Measurements from ENCODE around the gene MICOS13.

MICOS13 gene

DNA sequence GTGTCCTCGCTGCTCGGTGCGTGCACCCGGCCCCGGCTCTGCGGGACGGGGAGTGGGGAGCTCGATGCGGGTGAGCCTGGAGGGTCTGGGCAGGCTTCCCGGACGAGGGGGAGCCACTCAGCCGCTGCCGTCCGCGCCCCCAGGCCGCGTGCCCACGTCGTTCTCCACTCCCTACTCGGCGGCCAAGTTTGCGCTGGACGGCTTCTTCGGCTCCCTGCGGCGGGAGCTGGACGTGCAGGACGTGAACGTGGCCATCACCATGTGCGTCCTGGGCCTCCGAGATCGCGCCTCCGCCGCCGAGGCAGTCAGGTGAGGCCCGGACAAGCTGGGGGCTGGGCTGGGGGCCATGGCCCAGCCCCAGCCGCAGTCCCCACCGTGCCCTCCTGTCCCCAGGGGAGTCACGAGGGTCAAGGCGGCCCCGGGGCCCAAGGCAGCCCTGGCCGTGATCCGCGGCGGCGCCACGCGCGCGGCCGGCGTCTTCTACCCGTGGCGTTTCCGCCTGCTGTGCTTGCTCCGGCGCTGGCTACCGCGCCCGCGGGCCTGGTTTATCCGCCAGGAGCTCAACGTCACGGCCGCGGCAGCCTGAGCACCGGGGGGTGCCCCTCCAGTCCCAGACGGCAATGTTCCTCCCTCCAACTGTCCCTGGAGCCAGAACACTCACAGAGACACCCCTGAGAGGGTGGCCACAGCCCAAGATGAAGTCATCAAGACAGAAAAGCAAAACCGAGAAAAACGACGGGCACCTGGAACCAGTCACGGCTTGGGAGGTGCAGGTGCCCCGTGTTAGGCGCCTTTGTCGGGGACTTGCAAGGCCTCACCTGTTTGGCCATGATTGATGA lies 7.3 kb upstream of the MICOS13 start:
- DNase-seq (ENCODE audit: low spot score), result no peak

DNA sequence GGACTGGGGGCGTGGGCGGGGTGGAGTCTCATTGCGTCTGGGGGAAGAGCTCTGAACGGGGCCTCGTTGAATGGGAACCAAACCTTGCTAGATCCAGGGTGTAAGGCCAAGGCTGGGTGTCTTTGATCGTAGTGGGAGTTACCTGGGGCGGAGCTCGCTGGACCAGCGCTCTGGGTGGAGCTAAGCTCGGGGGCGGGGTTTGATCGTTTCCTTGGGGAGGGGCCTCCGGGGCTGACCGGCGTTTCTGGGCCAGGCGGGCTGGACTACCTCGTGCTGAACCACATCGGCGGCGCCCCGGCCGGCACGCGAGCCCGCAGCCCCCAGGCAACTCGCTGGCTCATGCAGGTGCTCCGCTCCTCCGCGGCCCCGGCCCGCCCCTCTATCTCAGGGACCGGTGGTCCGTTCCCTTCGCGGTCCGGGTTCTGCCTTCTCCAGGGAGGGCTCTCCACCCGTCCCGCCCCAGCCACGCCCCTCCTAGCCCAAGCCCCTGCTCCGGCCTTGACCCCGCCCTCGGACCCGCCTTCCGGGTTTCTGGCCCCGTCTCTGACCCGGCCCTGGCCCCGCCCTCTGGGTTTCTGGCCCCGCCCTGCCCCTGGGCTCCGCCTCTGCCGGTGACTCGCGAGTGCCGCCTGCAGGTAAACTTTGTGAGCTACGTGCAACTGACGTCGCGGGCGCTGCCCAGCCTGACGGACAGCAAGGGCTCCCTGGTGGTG lies 6.5 kb upstream of the MICOS13 start:
- DNase-seq (ENCODE audit: low spot score), result peak; percentile 88

DNA sequence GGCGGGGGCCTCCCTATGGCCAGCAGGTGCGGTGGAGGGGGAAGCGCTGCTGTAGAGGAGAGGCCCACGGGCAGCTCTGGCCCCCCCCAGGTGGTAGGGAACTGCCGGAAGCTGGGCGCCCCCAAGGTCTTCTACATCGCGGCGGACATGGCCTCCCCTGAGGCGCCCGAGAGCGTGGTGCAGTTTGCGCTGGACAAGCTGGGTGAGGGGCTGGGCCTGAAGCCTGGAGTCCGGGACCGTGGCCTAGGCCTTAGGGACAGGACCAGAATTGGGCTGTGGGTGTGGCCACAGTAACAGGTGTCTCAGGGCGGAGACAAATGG lies 6.0 kb upstream of the MICOS13 start:
- DNase-seq (ENCODE audit: low spot score), result no peak

DNA sequence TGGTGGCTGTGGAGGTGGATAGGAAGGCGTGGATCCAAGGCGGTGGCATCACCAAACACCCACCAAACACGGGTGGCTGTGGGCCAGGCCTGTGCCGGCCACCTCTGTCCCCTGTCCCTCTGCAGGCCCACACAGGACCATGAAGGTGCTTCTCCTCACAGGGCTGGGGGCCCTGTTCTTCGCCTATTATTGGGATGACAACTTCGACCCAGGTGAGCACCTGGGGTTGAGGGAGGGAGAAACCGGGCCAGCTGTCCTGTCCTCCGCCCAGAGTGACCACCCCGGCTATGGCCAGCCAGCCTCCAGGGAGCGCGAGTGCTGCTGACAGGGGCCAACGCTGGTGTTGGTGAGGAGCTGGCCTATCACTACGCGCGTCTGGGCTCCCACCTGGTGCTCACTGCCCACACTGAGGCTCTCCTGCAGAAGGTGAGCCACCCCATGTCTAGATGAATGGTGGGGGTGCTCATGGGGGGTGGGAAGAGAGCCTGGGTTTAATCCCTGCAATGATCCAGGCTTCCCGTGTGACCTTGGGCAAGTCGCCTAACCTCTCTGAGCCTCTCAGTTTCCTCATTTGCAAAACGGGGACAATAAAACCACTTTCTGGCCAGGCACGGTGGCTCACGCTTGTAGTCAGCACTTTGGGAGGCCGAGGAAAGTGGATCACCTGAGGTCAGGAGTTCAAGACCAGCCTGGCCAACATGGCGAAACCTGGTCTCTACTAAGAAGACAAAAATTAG lies 4.5 kb upstream of the MICOS13 start:
- no peak for DNase-seq (ENCODE audit: low spot score)

DNA sequence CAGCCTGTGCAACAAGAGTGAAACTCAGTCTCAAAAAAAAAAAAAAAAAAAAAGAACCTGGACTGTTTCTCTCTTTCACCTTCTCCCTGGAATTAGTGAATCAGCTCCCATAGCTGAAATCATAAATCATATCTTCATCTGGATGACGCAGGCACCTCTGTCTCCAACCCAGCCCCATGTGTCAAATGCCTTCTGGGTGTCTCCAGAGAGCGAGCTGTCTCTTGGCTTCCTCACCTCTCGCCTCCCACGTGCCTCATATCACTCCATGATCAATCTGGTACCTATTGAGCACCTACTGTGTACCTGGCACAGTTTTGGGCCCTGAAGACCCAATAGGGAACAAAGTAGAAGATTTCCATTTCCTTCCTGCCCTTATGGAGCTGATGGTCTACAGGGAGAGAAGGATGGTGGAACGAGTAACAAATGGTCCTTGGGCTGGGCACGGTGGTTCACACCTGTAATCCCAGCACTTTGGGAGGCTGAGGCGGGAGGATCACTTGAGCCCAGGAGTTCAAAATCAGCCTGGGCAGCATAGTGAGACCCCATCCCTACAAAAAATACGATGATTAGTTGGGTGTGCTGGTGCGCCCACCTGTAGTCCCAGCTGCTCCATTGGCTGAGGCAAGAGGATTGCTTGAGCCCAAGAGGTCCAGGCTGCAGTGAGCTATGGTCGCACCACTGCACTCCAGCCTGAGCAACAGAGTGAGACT lies 3.0 kb upstream of the MICOS13 start:
- no peak for DNase-seq (ENCODE audit: low spot score)

DNA sequence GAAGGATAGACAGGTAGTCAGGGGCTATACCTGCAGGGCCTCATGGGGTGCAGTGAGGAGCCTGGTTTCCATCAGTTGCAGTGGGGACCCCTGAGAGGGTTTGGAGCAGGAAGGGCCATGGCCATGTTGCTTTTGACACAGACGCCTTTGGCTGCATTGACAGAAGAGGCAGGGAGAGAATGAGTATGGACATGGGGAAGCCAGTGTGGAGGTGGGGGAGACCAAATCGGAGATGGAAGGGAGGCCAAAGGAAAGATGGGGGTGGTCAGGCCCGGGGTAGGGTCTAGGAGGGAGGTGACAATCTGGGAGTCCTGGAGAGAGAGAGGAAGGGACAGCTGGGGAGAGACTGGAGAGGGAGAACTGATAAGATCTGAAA lies 1.8 kb upstream of the MICOS13 start:
- DNase-seq (ENCODE audit: low spot score), result no peak

DNA sequence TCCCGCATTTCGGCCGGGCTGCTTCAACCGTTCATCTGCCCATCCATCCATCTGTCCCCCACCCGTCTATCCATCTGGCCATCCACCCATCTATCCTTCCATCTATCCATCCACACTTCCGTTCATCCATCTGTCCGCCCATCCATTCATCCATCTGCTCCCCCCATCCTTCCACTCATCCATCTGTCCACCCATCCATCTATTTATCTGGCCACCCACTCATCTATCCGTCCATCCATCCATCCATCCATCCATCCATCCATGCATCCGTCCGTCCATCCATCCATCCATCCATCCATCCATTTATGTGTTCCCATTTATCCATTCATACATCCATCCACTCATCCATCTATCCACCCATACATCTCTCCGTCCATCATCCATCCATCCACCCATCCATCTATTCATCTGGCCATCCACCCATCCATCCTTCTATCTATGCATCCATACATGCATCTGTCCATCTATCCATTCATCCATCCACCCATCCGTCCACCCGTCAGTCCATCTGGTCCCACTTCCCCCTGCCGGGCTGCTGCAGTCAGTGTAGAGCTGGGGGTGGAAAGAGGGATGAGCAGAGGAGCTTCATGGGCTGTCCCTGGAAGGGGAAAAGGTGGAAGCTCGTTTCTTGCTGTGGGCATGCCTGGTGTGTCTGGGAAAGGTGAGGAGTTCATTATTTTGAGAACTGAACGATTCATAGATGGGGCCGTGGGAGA lies 1.2 kb upstream of the MICOS13 start:
- DNase-seq (ENCODE audit: low spot score), result no peak

DNA sequence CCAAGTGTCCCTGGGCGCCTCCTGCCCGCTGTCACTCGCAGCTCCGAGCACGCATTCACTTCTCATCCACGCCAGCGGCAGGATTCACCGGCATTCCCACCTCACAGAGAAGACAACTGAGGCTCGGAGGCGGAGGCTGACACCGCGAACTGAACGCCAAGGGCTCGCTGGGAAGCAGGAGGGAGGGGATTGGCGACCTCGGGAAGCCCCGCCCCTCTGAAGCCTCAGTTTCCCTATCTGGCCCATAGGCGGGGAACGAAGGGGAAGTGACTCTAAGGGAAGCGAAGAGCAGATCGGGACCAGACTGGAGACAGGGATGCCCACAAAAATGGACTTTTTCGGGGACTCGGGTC lies 256 bp downstream of the MICOS13 start:
- DNase-seq (ENCODE audit: low spot score), result no peak

DNA sequence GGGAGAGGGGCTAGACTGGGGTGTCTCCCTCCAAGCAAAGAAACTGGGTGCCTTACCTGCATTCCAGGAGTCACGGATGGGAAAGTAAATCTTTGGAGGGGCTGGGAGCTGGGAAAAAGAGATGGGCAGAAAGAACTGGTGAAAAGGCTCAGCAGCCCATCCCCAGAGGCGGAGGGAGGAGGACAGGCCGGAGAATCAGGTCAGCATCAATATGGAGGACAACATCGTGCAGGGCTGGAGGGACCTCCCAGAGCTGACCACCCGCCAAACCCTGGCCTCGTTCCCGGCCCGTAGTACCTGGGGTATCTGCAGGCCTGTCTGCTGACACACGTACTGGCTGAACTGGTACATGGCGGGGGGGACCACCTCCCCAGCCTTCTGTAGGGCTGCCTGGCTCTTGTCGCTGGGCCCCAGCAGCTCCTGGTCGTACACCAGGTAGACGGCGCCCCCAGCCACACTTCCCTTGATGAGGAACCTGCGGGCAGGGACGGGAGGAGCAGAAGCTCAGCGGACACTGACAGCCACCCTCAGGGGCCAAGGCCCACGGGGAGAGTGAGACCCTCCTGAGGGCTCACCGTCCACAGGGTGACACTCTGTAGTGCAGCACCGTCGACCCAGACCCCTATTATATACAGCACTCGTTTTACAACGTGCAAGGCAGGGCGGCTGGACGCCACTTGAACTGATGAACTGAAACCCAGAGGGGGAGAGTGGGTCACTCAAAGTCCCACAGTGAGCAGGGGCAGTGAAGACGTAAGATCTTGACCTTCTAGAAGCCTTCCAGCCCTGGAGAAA lies 830 bp downstream of the MICOS13 start:
- DNase-seq (ENCODE audit: low spot score), result no peak

DNA sequence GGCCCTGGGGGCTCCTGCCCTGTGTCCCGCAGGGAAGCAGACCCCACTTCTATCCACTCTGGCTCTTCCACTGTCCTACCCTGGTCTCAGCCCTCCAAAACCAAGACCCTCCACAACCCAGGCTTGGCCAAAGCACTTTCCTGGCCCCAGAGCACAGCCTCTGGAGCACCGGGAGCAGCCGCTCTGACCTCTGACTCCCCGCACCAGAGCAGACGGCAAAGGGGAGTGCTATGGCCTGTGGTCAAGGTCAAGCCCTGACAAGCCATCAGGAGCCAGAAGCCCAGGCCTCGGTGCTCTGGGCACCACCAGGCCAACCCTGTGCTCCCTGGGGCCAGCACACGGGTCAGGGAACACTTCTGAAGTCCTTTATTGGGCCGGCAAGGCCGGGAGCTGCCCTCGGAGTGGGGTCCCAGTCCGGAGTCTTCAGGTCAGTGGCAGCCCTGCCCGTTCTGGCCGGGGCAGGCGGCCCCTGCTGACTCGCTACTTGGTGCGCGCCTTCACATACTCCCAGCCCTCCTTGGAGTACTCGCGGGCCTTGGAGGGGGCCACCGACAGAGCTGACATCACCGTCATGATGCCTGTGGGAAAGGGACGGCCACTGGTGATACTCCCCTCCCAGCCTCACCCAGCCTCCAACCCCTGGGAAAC lies 2.1 kb downstream of the MICOS13 start:
- DNase-seq (ENCODE audit: low spot score), result no peak

DNA sequence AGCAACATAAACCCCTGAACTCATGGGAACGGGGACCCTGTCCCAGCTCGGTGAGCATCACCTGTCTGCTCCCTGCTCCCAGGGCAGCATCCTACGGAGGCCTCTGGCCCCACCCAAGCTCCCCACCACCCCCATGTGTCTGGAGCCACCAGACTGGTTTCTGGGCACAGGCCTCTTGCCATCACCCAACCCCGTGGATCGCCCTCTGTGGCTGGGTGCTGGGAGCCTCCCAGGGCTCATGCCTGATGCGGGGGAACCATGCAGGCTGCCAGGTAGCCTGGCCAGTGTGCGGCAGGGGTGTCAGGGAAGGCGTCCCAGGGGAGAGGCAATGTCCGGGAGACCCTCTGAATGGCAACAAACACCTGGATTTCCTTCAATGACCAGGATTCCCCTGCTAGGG lies 2.7 kb downstream of the MICOS13 start:
- DNase-seq (ENCODE audit: low spot score), result no peak

DNA sequence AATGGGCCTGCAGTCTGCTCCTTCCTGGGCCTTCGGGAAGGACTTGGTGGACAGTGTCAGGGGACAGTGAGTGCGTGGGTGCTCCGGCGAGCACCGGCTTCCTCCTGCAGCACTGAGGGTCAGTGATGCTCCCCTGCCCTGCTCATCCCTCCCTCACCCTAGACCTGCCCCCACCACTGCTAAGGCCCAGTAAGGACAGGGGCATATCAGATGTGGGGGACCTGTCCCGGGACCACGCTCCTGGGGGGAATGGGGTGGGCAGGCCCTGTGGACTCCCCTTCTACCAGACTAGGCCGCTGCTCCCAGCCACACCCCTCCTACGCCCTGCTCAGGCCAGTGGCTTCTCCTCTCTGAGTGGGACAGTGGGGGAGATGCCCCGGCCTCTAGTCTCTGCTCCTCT lies 3.2 kb downstream of the MICOS13 start:
- DNase-seq (ENCODE audit: low spot score), result no peak

DNA sequence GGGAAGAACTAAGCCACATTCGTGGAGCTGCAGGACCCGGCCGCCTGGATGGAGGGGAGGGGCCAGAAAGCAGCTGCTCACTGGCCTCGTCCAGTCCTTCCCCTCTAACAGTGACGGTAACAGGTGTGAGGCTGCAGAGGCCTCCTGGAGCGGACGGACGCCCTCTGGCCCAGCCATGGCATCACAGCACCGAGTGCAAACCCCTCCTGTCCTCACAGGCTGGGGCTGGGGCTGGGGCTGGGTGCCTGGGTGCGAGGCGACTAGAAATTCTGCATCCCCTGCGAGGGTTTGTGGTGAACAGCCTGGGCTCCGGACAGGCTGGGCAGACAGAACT lies 3.6 kb downstream of the MICOS13 start:
- DNase-seq (ENCODE audit: low spot score), result no peak

DNA sequence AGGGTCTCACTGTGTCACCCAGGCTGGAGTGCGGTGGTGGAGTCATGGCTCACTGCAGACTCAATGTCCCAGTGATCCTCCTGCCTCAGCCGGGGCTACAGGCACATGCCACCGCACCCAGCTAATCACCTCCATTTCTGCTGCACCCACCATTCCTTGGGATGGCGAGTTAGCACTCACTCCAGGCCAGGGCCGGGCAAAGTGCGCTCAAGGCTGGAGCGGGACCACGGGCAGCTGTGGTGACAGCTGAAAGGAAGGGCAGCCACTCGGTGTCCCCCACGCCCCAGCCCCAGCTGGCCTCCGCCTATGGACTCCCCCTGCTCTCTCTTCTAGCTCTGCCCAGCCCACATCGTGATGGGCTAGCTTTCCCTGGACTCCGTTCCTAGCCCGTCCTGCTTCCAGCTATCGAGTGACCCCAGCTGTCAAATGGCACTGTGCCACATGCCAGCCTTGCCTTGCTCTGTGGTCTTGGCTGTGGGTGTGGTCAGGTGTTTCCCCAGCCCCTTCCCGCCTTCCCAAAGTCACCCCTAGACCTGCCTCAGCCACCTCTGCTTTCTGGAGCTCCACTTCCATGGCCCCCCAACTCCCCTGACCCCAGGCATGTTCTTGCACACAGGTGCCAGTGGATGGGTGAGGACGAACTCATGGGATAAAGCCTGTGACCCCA lies 4.1 kb downstream of the MICOS13 start:
- no peak for DNase-seq (ENCODE audit: low spot score)

DNA sequence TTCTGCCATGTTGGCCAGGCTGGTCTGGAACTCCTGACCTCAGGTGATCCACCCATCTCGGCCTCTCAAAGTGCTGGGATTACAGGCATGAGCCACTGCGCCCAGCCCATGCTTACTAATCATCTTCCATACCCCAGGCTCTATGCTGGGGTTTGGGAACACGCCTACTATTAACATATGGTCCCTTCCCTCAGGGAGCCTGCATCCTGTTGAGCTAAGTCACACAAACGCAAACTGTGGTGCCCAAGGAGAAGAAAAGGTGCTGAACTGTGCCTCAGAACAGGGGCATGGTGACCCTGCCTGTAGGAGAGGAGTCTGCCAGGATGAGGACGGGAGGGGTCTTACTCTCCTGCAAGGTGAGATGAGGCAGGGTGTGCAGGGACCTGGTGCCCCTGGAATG lies 5.6 kb downstream of the MICOS13 start:
- DNase-seq (ENCODE audit: low spot score), result no peak

DNA sequence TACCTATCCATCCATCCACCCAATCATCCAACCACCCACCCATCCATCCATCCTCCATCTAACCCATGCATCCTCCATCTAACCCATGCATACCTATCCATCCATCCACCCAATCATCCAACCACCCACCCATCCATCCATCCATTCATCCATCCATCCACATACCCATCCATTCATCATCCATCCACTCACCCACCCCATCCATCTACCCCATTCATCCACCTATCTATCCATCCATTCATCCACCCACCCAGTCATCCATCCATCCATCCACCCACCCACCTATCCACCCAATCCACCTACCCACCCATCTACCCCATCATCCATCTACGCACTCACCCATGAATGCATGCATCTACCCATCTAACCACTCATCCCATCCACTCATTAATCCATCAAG lies 6.6 kb downstream of the MICOS13 start:
- DNase-seq (ENCODE audit: low spot score), result no peak

DNA sequence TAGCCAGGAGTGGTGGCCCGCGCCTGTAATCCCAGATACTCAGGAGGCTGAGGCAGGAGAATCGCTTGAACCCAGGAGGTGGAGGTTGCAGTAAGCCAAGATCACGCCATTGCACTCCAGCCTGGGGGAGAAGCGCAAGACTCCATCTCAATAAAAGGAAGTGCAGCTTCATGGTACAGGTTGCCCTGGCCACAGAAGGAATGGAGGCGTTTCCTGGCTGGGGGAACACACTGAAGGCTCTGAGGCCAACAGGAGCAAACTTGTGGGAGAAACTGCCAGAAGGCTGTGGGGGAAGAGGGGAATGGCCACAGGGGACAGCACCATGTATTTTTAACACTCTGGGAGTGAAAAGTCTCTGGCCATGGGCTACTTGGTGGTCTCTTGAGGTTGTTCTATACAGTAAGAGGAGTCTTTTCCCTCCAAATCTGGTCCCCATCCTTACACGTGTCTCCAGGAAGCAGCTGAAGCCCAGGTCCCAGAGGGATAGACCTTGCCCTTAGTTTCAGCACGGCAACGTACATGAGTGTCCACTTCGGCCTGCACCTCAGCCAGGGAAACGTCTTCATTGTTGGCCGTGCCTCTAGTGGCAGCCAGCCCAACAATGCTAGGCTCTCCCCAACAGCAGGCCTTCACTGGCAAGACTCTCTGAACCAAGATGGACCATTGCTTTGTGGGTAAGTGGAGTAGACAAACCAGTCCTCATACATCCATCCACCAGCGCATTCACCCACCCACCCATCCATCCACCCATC lies 7.4 kb downstream of the MICOS13 start:
- no peak for DNase-seq (ENCODE audit: low spot score)

DNA sequence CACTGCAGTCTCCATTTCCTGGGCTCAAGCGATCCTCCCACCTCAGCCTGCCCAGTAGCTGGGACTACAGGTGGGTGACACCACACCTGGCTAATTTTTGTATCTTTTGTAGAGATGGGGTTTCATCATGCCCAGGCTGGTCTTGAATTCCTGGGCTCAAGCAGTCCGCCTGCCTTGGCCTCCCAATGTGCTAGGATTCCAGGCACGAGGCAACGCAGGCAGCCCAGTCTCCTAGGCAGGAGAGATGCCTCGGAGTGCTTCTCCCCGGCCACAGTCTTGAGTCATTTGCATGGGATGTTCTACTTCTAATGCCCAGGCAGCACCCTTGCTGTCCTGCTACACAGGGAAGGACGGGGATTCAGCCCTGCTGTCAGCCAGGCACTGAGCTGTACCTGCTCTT lies 8.7 kb downstream of the MICOS13 start:
- no peak for DNase-seq (ENCODE audit: low spot score)

DNA sequence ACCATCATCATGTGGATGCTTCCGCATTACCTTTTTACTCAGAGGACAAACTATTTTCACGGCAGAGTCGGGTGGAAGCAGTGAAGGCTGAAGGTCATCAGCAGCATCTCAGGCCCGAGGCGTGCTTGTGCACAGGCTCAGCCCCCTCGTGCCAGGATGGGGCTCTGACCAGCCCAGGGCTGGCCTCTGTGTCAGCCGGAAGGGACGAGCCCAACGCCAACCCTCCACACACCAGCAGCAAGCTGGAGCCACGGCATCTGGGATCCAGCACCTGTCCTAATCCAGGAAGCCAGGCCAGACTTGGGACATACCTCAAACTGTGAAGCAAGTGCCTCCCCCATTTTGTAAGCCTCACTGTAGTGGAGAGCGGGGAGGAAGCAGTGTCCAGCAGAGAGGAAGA lies 11.1 kb downstream of the MICOS13 start:
- no peak for DNase-seq (ENCODE audit: low spot score)
